GM12878 (cell line): ENCODE results near the gene DAD1. TPM values are rescaled to one million over a fixed set of nuclear protein-coding genes. Genes with fewer than 3 reads are reported as not detected.

Experiments
- ATAC-seq: fragments of 200-7000 bp; cut with Tn5 transposase; 3 replicates; pipeline ENCODE4 v1.9.1; 2020; ENCODE audit warnings: mild to moderate bottlenecking, moderate library complexity
- BruUV-seq: library from RNA; stranded (reverse); fragments of 400-500 nt; replicated peaks from 2 replicates; lab custom pipeline; 2021; lab: Mats Ljungman, UMichigan
- CTCF ChIA-PET: fragments of 300-600 bp; sonication (Branson Sonifier 250); formaldehyde crosslinking; extraction: SDS; loops from one replicate; lab custom pipeline; 2021; ENCODE audit warnings: inconsistent platforms; lab: Yijun Ruan, JAX
- POLR2A ChIA-PET: fragments of 350-600 bp; formaldehyde crosslinking; extraction: SDS; loops from one replicate; lab custom pipeline; 2021; ENCODE audit warnings: inconsistent platforms; lab: Charles Lee
- RAD21 ChIA-PET: fragments of 300-600 bp; sonication (Branson Sonifier 250); formaldehyde crosslinking; loops from one replicate; lab custom pipeline; 2023; ENCODE audit warnings: antibody characterized with exemption; ENCODE audit not compliant: unreplicated experiment; lab: Charles Lee
- SMC1A ChIA-PET: fragments of 300-600 bp; sonication (Branson Sonifier 250); formaldehyde crosslinking; loops from one replicate; lab custom pipeline; 2023; ENCODE audit not compliant: unreplicated experiment, uncharacterized antibody; lab: Charles Lee
- DNase-seq: peaks from one replicate; pipeline ENCODE4 v3.0.0-alpha.2; 2011; ENCODE audit warnings: low read depth, low spot score
- FAIRE-seq: peaks from 3 replicates; lab custom pipeline; 2011; peaks lifted over from hg19 to GRCh38; lab: Jason Lieb, UNC
- H2AFZ ChIP-seq: 2 replicates; pipeline ENCODE4 v1.6.0; 2011; ENCODE audit warnings: low read depth, low read length, control low read depth; ENCODE audit not compliant: control insufficient read depth
- H3K27ac ChIP-seq: 2 replicates; pipeline ENCODE4 v1.5.1; 2011; ENCODE audit warnings: control low read depth; ENCODE audit not compliant: control insufficient read depth, insufficient read depth
- H3K27me3 ChIP-seq, 2 experiments: replicated peaks in 1 of 2; 2 replicates each; pipeline versions ENCODE4 v1.6.0 to v1.6.1; 2011; ENCODE audit warnings: low read length in 1 of 2; ENCODE audit not compliant: control insufficient read depth in 2 of 2, insufficient read depth in 2 of 2
- H3K36me3 ChIP-seq, 2 experiments: 2 replicates each; pipeline ENCODE4 v1.5.1; 2011; ENCODE audit warnings: low read length in 1 of 2; ENCODE audit not compliant: control insufficient read depth in 2 of 2, insufficient read depth in 2 of 2
- H3K4me1 ChIP-seq: 2 replicates; pipeline ENCODE4 v1.6.1; 2011; ENCODE audit warnings: mild to moderate bottlenecking, low read length, moderate library complexity, mixed read lengths; ENCODE audit not compliant: control insufficient read depth, insufficient read depth
- H3K4me2 ChIP-seq: 2 replicates; pipeline ENCODE4 v1.6.0; 2011; ENCODE audit warnings: control low read depth; ENCODE audit not compliant: control insufficient read depth, insufficient read depth
- H3K4me3 ChIP-seq: fragments of 200-600 bp; sonication (generic); 2 replicates; pipeline ENCODE4 v1.5.1; 2016
- H3K79me2 ChIP-seq: 2 replicates; pipeline ENCODE4 v1.6.0; 2011; ENCODE audit warnings: low read length; ENCODE audit not compliant: control insufficient read depth, insufficient read depth
- H3K9ac ChIP-seq: 2 replicates; pipeline ENCODE4 v1.8.0; 2011; ENCODE audit warnings: low read length, control low read depth, mixed read lengths; ENCODE audit not compliant: control insufficient read depth, insufficient read depth
- H3K9me3 ChIP-seq: replicated peaks from 3 replicates; pipeline ENCODE4 v1.5.1; 2011; ENCODE audit warnings: mild to moderate bottlenecking, low read length; ENCODE audit not compliant: control insufficient read depth, insufficient read depth
- H4K20me1 ChIP-seq: 2 replicates; pipeline ENCODE4 v1.6.0; 2011; ENCODE audit not compliant: control insufficient read depth, insufficient read depth
- HDAC2 ChIP-seq: fragments of 200-600 bp; sonication (generic); IDR thresholded peaks from 2 replicates; pipeline ENCODE4 v1.6.1; 2017
- LARP7 ChIP-seq: fragments of 450-650 bp; IDR thresholded peaks from 2 replicates; pipeline ENCODE4 v1.6.1; 2017; ENCODE audit warnings: mild to moderate bottlenecking
- MEF2B ChIP-seq: fragments of 450-650 bp; IDR thresholded peaks from 2 replicates; pipeline ENCODE4 v1.6.1; 2018; ENCODE audit warnings: mild to moderate bottlenecking, moderate library complexity; ENCODE audit not compliant: partially characterized antibody, poor library complexity, severe bottlenecking
- MTA3 ChIP-seq: IDR thresholded peaks from 2 replicates; pipeline ENCODE4 v1.6.1; 2012; ENCODE audit warnings: low read length, inconsistent platforms, borderline replicate concordance
- MYC ChIP-seq: IDR thresholded peaks from 2 replicates; pipeline ENCODE4 v1.6.1; 2011; ENCODE audit warnings: mild to moderate bottlenecking, low read length, moderate library complexity, inconsistent platforms; ENCODE audit not compliant: insufficient read depth, insufficient replicate concordance, insufficient read length, severe bottlenecking
- STAT1 ChIP-seq: fragments of 450-650 bp; conservative IDR thresholded peaks from 2 replicates; pipeline ENCODE4 v1.6.1; 2014; ENCODE audit warnings: antibody characterized with exemption, mild to moderate bottlenecking
- ZBTB11 ChIP-seq: fragments of 450-650 bp; formaldehyde crosslinking; IDR thresholded peaks from 2 replicates; pipeline ENCODE4 v1.5.0; 2022; ENCODE audit warnings: mild to moderate bottlenecking, missing genetic modification characterization
- ZBTB33 ChIP-seq: fragments of 450-650 bp; IDR thresholded peaks from 2 replicates; pipeline ENCODE4 v1.6.1; 2017; ENCODE audit warnings: mild to moderate bottlenecking
- ZBTB40 ChIP-seq: fragments of 450-650 bp; IDR thresholded peaks from 2 replicates; pipeline ENCODE4 v1.6.1; 2016; ENCODE audit warnings: mild to moderate bottlenecking, moderate library complexity, borderline replicate concordance
- WGBS: methylation state at CpG from one replicate; pipeline ENCODE4 v1.1.6; 2016; ENCODE audit warnings: low lambda C conversion rate; ENCODE audit not compliant: insufficient replicate concordance, insufficient coverage; ENCODE audit errors: missing lambda C conversion rate; 5-methylcytosine and 5-hydroxymethylcytosine counted together
- in situ Hi-C: fragments of 300-500 bp; cut with MboI; formaldehyde crosslinking; loops from 9 replicates; pipeline ENCODE4 v1.14.3; 2018; ENCODE audit warnings: mixed read lengths
- intact Hi-C: fragments of 100-400 bp; cut with micrococcal nuclease; formaldehyde crosslinking; loops from one replicate; pipeline ENCODE4 v1.14.2; 2022; ENCODE audit not compliant: unreplicated experiment
- polyA plus RNA-seq, 11 experiments: library from polyadenylated mRNA; depleted of rRNA in 4 of 11; unstranded in 6 of 11; stranded (reverse) in 5 of 11; fragments of >200 nt; fragmentation: Nextera tagmentation in 4 of 11; fragmentation: Illumina TruSeq in 1 of 11; extraction: Ambion mirVana in 4 of 11; extraction: Trizol in 1 of 11; gene quantifications; 1 replicate in 1 of 11; 2 replicates in 10 of 11; pipeline versions ENCODE4 v1.2.1 to v1.2.3, GENCODE V29; 2011 to 2016; ENCODE audit warnings: inconsistent platforms in 2 of 11, missing spikeins in 2 of 11, low read depth in 1 of 11
- total RNA-seq, 4 experiments: library from RNA; depleted of rRNA in 3 of 4; stranded (reverse); fragments of >200 nt in 3 of 4; fragmentation: Illumina TruSeq in 1 of 4; extraction: Trizol in 1 of 4; gene quantifications; 2 replicates each; pipeline versions ENCODE4 v1.2.1 to v1.2.3, GENCODE V29; 2013 to 2021

Gene DAD1
- total and polyA plus RNA-seq, 10 of the 15 experiments (the other 5 are each of a cell fraction or from before 2014, with no cell fraction given) = 161 to 920 (median 319) TPM

- FAIRE-seq = no peak
- H3K4me2 ChIP-seq = peak overlapping the region; percentile 75
- RAD21 ChIA-PET = interaction anchor here (1.0 to 8.1 kb wide), 24 partner anchors 8 to 281 kb away, joined by 3 to 184 read pairs (median 10); no protein-coding TSS in a partner anchor
- H3K79me2 ChIP-seq = peaks cover 63% of the 10 kb centered on the region
- POLR2A ChIA-PET = interaction anchor here (0.5 to 12.2 kb wide), 14 partner anchors 8 to 233 kb away, joined by 3 to 339 read pairs (median 10); partner anchors contain the start of gene OXA1L
- H3K27me3 ChIP-seq = no peaks in the 10 kb centered on the region
- ATAC-seq = no peak
- DNase-seq = no peak
- in situ Hi-C loops = no loop called here
- H3K4me1 ChIP-seq = peaks cover 77% of the 10 kb centered on the region
- peak overlapping the region; percentile 52 for H3K9ac ChIP-seq
- WGBS = 31% methylated on average over 3 of the region's 3 CpGs
- no peaks in the 10 kb centered on the region for H4K20me1 ChIP-seq
- H3K36me3 ChIP-seq = peaks cover under 1 to 4% of the 10 kb centered on the region in 2 experiments; a peak in 2 of 4 replicates
- no peaks in the 10 kb centered on the region for H3K9me3 ChIP-seq
- CTCF ChIA-PET = interaction anchor here (0.7 to 6.0 kb wide), 23 partner anchors 8 to 142 kb away, joined by 3 to 100 read pairs (median 6); no protein-coding TSS in a partner anchor
- peak overlapping the region; percentile 97 for H3K27ac ChIP-seq
- peak overlapping the region; percentile 67 for H3K4me3 ChIP-seq
- no TSS peak for BruUV-seq
- no peak overlapping the region for H2AFZ ChIP-seq
- SMC1A ChIA-PET = interaction anchor here (0.6 to 12.3 kb wide), 28 partner anchors 8 to 1043 kb away, joined by 3 to 399 read pairs (median 8); no protein-coding TSS in a partner anchor
- intact Hi-C loops = no loop called here
- TF ChIP-seq MEF2B (no peak), STAT1 (no peak), HDAC2 (no peak), LARP7 (no peak), MYC (no peak), ZBTB40 (no peak), ZBTB33 (no peak), MTA3 (peak; percentile 52; the same call in 1 of the 2 replicates), ZBTB11 (CRISPR knock-in tag) (peak; percentile 1; the same call in 1 of the 2 replicates)
Measured at GRCh38 chr14:22532345-22533056, 56.5 kb downstream of the DAD1 start.
